GM04503 (cell line): Measurements from ENCODE around the gene SEL1L2.
"Not testable (repeated sequence)": the region's sequence is repeated elsewhere in the genome, so short reads cannot be mapped to it uniquely, and the experiment has no call there.

Experiments used
- DNase-seq: peaks from one replicate; pipeline ENCODE4 v3.0.0-alpha.2; 2012; ENCODE audit warnings: low read depth

The SEL1L2 gene

GRCh38 chr20:13990465-13990864, at the start of gene SEL1L2:
TSS of gene SEL1L2 (minus strand) at chr20:13990614. CDS start at chr20:13990534, 80 bp downstream.
- no peak for DNase-seq

- no peak for DNase-seq
Measured at GRCh38 chr20:14036567-14036966, 46.2 kb upstream of the SEL1L2 start.

GRCh38 chr20:14033310-14033709, 42.9 kb upstream of the SEL1L2 start:
- DNase-seq = no peak

GRCh38 chr20:14030991-14031390, 40.6 kb upstream of the SEL1L2 start:
- DNase-seq = no peak

- DNase-seq = no peak
Measured at GRCh38 chr20:14012671-14013070, 22.3 kb upstream of the SEL1L2 start.

GRCh38 chr20:14009208-14009607, 18.8 kb upstream of the SEL1L2 start:
- no peak for DNase-seq

GRCh38 chr20:14005996-14006395, 15.6 kb upstream of the SEL1L2 start:
- DNase-seq = no peak

GRCh38 chr20:14000917-14001316, 10.5 kb upstream of the SEL1L2 start:
- DNase-seq = no peak

GRCh38 chr20:13996265-13996664, 5.9 kb upstream of the SEL1L2 start:
- DNase-seq = no peak

- no peak for DNase-seq
Measured at GRCh38 chr20:13995841-13996240, 5.4 kb upstream of the SEL1L2 start.

- DNase-seq = peak; percentile 47
Measured at GRCh38 chr20:13995086-13995665, 4.8 kb upstream of the SEL1L2 start, which contains the start of gene MACROD2. TSS of gene MACROD2 (plus strand) at chr20:13995516.

GRCh38 chr20:13991955-13992354, 1.5 kb upstream of the SEL1L2 start:
- not testable (repeated sequence) for DNase-seq

- no peak for DNase-seq
Measured at GRCh38 chr20:13991311-13991710, 897 bp upstream of the SEL1L2 start.

GRCh38 chr20:13984211-13984610, 6.2 kb downstream of the SEL1L2 start:
- no peak for DNase-seq

- no peak for DNase-seq
Measured at GRCh38 chr20:13960525-13960924, 29.9 kb downstream of the SEL1L2 start.

GRCh38 chr20:13960119-13960518, 30.3 kb downstream of the SEL1L2 start:
- no peak for DNase-seq

- DNase-seq = no peak
Measured at GRCh38 chr20:13953227-13953626, 37.2 kb downstream of the SEL1L2 start.

GRCh38 chr20:13947719-13948118, 42.7 kb downstream of the SEL1L2 start:
- no peak for DNase-seq

- no peak for DNase-seq
Measured at GRCh38 chr20:13941031-13941430, 49.4 kb downstream of the SEL1L2 start.

GRCh38 chr20:13936781-13937576, 53.4 kb downstream of the SEL1L2 start:
- no peak for DNase-seq

- DNase-seq = no peak
Measured at GRCh38 chr20:13934992-13935894, 55.2 kb downstream of the SEL1L2 start.

- no peak for DNase-seq
Measured at GRCh38 chr20:13930281-13930680, 60.1 kb downstream of the SEL1L2 start.

- DNase-seq = no peak
Measured at GRCh38 chr20:13929836-13930235, 60.6 kb downstream of the SEL1L2 start.
